HepG2 (cell line): ENCODE results near the gene BATF. TPM values are rescaled to one million over a fixed set of nuclear protein-coding genes. Genes with fewer than 3 reads are reported as not detected.

Source experiments
- ATAC-seq: fragments of 200-7000 bp; cut with Tn5 transposase; 3 replicates; pipeline ENCODE4 v1.9.1; 2020; ENCODE audit warnings: mild to moderate bottlenecking, moderate library complexity
- BruUV-seq: library from RNA; stranded (reverse); fragments of 400-500 nt; replicated peaks from 2 replicates; lab custom pipeline; 2021; lab: Mats Ljungman, UMichigan
- CTCF ChIA-PET: fragments of 300-600 bp; formaldehyde crosslinking; extraction: SDS; loops from one replicate; lab custom pipeline; 2021; ENCODE audit warnings: low total read pairs, inconsistent platforms, low intra/inter-chr PET ratio; lab: Yijun Ruan, JAX
- POLR2A ChIA-PET: fragments of 350-600 bp; sonication (Branson Sonifier 250); formaldehyde crosslinking; loops from one replicate; lab custom pipeline; 2020; ENCODE audit warnings: antibody characterized with exemption, inconsistent platforms; lab: Yijun Ruan, JAX
- DNase-seq: peaks from one replicate; pipeline ENCODE4 v3.0.0-alpha.2; 2015; ENCODE audit warnings: low spot score
- FAIRE-seq: peaks from 3 replicates; lab custom pipeline; 2011; peaks lifted over from hg19 to GRCh38; lab: Jason Lieb, UNC
- H2AFZ ChIP-seq: one replicate; pipeline ENCODE4 v1.6.1; 2011; ENCODE audit warnings: low read length, inconsistent platforms
- H3K27ac ChIP-seq: fragments of 300-600 bp; 3 replicates; pipeline ENCODE4 v1.8.0; 2011; ENCODE audit warnings: mixed run types, mild to moderate bottlenecking, mixed read lengths, low read length, inconsistent platforms; ENCODE audit not compliant: insufficient read depth; ENCODE audit errors: extremely low read length
- H3K27me3 ChIP-seq, 2 experiments: fragments of 200-600 bp in 1 of 2; 2 replicates in 1 of 2; 3 replicates in 1 of 2; pipeline versions ENCODE4 v1.6.0 to v1.8.0; 2011; ENCODE audit warnings: low read length in 2 of 2, mild to moderate bottlenecking in 2 of 2, moderate library complexity in 2 of 2, inconsistent platforms in 1 of 2; ENCODE audit not compliant: insufficient read depth in 2 of 2, control insufficient read depth in 1 of 2
- H3K36me3 ChIP-seq, 2 experiments: fragments of 200-600 bp in 1 of 2; replicated peaks in 1 of 2; 2 replicates in 1 of 2; 3 replicates in 1 of 2; pipeline versions ENCODE4 v1.5.1 to v1.8.0; 2011; ENCODE audit warnings: low read length in 2 of 2, inconsistent platforms in 1 of 2; ENCODE audit not compliant: insufficient read depth in 2 of 2, control insufficient read depth in 1 of 2
- H3K4me1 ChIP-seq: 2 replicates; pipeline ENCODE4 v1.5.1; 2012; ENCODE audit warnings: low read length, inconsistent platforms; ENCODE audit not compliant: insufficient read depth
- H3K4me2 ChIP-seq: 2 replicates; pipeline ENCODE4 v1.6.0; 2011; ENCODE audit warnings: low read depth, low read length, inconsistent platforms
- H3K4me3 ChIP-seq, 3 experiments: fragments of 200-600 bp in 1 of 3; sonication (generic), shearing (Covaris generic) in 1 of 3; replicated peaks in 1 of 3; 2 replicates each; pipeline ENCODE4 v1.5.1; 2011 to 2016; ENCODE audit warnings: low read length in 3 of 3, inconsistent platforms in 2 of 3, low read depth in 2 of 3, mild to moderate bottlenecking in 2 of 3, control low read depth in 1 of 3, mixed read lengths in 1 of 3; ENCODE audit not compliant: insufficient read depth in 1 of 3
- H3K79me2 ChIP-seq: one replicate; pipeline ENCODE4 v1.6.1; 2011; ENCODE audit warnings: low read length, inconsistent platforms; ENCODE audit not compliant: insufficient read depth
- H3K9ac ChIP-seq: 2 replicates; pipeline ENCODE4 v1.6.0; 2011; ENCODE audit warnings: mild to moderate bottlenecking, low read depth, low read length, inconsistent platforms; ENCODE audit not compliant: insufficient read depth
- H3K9me3 ChIP-seq: 2 replicates; pipeline ENCODE4 v1.5.1; 2012; ENCODE audit warnings: mild to moderate bottlenecking, low read length
- H4K20me1 ChIP-seq: 2 replicates; pipeline ENCODE4 v1.6.0; 2011; ENCODE audit warnings: inconsistent platforms, mild to moderate bottlenecking, low read length, moderate library complexity; ENCODE audit not compliant: insufficient read depth
- CEBPB ChIP-seq: IDR thresholded peaks from 2 replicates; pipeline ENCODE4 v1.6.1; 2011; ENCODE audit warnings: low read depth, low read length, improper control_type of control experiment, borderline replicate concordance
- FOSL2 ChIP-seq: sonication (generic); formaldehyde crosslinking; IDR thresholded peaks from 2 replicates; pipeline ENCODE4 v1.4.0; 2020; ENCODE audit warnings: missing genetic modification reagents
- GATAD2A ChIP-seq: IDR thresholded peaks from 2 replicates; pipeline ENCODE4 v1.6.1; 2016
- ZNF264 ChIP-seq: sonication (generic); formaldehyde crosslinking; IDR thresholded peaks from 2 replicates; pipeline ENCODE4 v1.4.0; 2020; ENCODE audit warnings: missing genetic modification reagents
- WGBS: methylation state at CpG from one replicate; pipeline ENCODE4 v1.1.6; 2017; ENCODE audit warnings: low lambda C conversion rate; 5-methylcytosine and 5-hydroxymethylcytosine counted together
- in situ Hi-C: cut with HindIII; loops from 2 replicates; pipeline ENCODE4 v1.10.0; 2017; ENCODE audit warnings: low pct_unique_long_range_greater_than_20kb; ENCODE audit not compliant: extremely low pct_ligation_motif_present
- intact Hi-C: fragments of 100-400 bp; cut with micrococcal nuclease; formaldehyde crosslinking; loops from one replicate; pipeline ENCODE4 v1.10.0; 2022; ENCODE audit not compliant: unreplicated experiment
- polyA plus RNA-seq, 8 experiments: library from polyadenylated mRNA; depleted of rRNA in 3 of 8; stranded (reverse) in 7 of 8; unstranded in 1 of 8; fragments of >200 nt; fragmentation: Illumina TruSeq in 4 of 8; extraction: Trizol in 4 of 8; gene quantifications; 2 replicates each; pipeline versions ENCODE4 v1.2.1 to v1.2.3, GENCODE V29; 2011 to 2016; ENCODE audit warnings: low read depth in 4 of 8, missing spikeins in 1 of 8, mixed read lengths in 1 of 8; ENCODE audit not compliant: insufficient read depth in 1 of 8
- total RNA-seq, 5 experiments: library from RNA; depleted of rRNA; stranded (reverse); fragments of >200 nt; fragmentation: Illumina TruSeq; extraction: Trizol; gene quantifications; 2 replicates each; pipeline ENCODE4 v1.2.3, GENCODE V29; 2016; ENCODE audit warnings: low read depth in 1 of 5
- TF ChIP-seq, protein P1 (sequence below): IDR thresholded peaks from 2 replicates; pipeline ENCODE4 v1.4.0; 2020; ENCODE audit warnings: mild to moderate bottlenecking, missing genetic modification reagents
- TF ChIP-seq, protein P2 (sequence below): sonication (generic); formaldehyde crosslinking; conservative IDR thresholded peaks from 2 replicates; pipeline ENCODE4 v1.4.0; 2020; ENCODE audit warnings: mild to moderate bottlenecking, missing genetic modification reagents, moderate library complexity
- TF ChIP-seq, protein P3 (sequence below): sonication (generic); formaldehyde crosslinking; IDR thresholded peaks from 2 replicates; pipeline ENCODE4 v1.5.1; 2020; ENCODE audit warnings: mild to moderate bottlenecking, missing genetic modification reagents

Gene BATF
- total and polyA plus RNA-seq, 2 of the 13 experiments (the other 11 are each of a cell fraction or from before 2014, with no cell fraction given) = 0.22 to 0.37 TPM

DNA sequence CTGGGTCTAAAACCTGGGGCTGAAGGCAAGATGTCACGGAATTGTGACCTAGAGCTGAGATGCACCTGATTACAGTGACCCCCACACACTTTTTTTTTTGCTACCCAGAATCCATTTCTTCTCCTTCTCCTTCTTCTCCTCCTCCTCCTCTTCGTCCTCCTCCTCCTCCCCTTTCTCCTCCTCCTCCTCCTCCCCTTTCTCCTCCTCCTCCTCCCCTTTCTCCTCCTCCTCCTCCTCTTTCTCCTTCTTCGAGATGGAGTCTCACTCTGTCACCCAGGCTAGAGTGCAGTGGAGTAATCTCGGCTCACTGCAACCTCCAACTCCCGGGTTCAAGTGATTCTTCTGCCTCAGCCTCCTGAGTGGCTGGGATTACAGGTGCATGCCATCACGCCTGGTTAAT is 36.8 kb downstream of the BATF start (continued):
- TF ChIP-seq, protein P1, sequence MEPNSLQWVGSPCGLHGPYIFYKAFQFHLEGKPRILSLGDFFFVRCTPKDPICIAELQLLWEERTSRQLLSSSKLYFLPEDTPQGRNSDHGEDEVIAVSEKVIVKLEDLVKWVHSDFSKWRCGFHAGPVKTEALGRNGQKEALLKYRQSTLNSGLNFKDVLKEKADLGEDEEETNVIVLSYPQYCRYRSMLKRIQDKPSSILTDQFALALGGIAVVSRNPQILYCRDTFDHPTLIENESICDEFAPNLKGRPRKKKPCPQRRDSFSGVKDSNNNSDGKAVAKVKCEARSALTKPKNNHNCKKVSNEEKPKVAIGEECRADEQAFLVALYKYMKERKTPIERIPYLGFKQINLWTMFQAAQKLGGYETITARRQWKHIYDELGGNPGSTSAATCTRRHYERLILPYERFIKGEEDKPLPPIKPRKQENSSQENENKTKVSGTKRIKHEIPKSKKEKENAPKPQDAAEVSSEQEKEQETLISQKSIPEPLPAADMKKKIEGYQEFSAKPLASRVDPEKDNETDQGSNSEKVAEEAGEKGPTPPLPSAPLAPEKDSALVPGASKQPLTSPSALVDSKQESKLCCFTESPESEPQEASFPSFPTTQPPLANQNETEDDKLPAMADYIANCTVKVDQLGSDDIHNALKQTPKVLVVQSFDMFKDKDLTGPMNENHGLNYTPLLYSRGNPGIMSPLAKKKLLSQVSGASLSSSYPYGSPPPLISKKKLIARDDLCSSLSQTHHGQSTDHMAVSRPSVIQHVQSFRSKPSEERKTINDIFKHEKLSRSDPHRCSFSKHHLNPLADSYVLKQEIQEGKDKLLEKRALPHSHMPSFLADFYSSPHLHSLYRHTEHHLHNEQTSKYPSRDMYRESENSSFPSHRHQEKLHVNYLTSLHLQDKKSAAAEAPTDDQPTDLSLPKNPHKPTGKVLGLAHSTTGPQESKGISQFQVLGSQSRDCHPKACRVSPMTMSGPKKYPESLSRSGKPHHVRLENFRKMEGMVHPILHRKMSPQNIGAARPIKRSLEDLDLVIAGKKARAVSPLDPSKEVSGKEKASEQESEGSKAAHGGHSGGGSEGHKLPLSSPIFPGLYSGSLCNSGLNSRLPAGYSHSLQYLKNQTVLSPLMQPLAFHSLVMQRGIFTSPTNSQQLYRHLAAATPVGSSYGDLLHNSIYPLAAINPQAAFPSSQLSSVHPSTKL (CRISPR knock-in tag) = no peak
- TF ChIP-seq GATAD2A (no peak), ZNF264 (CRISPR knock-in tag) (no peak)

DNA sequence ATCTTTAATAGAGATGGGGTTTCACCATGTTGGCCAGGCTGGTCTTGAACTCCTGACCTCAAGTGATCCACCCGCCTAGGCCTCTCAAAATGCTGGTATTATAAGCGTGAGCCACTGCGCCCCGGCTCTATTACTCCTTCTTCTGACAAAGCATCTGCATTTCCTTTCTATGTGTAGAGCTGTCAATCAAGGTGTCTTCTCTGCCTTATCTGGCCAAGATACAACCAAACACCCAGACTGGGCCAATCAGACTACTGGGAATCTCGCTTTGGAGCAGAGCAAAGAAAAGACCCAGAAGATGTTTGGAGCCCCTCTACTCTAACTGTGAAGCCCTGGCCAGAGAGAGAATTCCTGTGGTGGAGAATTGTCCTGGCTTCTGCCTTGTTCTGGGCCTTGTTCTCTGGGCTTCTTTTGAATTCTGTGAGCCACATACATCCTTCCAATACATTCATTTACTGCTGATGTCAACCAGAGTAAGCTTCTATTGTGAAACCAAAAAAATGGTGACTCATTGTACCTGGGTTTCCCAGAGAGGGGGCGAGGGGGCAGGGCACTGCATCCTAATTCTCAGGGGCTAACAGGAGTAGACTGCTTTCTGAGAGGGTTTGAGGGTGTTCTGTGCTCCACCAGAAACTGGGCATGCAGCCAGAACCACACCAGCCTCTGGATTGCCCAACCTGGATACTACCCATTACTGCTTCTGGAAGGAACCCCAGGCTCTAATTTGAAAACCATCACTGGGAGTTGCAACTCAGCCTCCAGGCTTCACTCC is 37.4 kb downstream of the BATF start:
- in situ Hi-C loops = loop anchor here (5.0 kb wide), 2 partner anchors 37 to 252 kb away; partner anchors contain the start of gene BATF

More for the DNA sequence above, 37.4 kb downstream of the BATF start:
- no peak for DNase-seq
- Histone ChIP-seq H3K36me3 (no peaks in the 10 kb centered on the region), H3K4me2 (no peak overlapping the region), H3K9ac (no peak overlapping the region), H3K27me3 (peaks cover 0 to 14% of the 10 kb centered on the region in 2 experiments; a peak in 1 of 5 replicates), H3K9me3 (no peaks in the 10 kb centered on the region; the same call in 1 of the 2 replicates), H4K20me1 (no peaks in the 10 kb centered on the region), H3K4me3 (no peak overlapping the region), H3K27ac (no peak overlapping the region), H2AFZ (no peak overlapping the region), H3K79me2 (no peaks in the 10 kb centered on the region), H3K4me1 (peaks cover 8% of the 10 kb centered on the region; the same call in 1 of the 2 replicates)
- intact Hi-C loops = loop anchor here (2.0 to 5.0 kb wide), 3 partner anchors 15 to 232 kb away; no protein-coding TSS in a partner anchor
- CTCF ChIA-PET = interaction anchor here (0.8 to 2.5 kb wide), 3 partner anchors 41 to 252 kb away, joined by 3 to 20 read pairs (median 14); partner anchors contain the start of gene JDP2
- POLR2A ChIA-PET = interaction anchor here (1.0 kb wide), 1 partner anchor 24 kb away, joined by 3 read pairs; no protein-coding TSS in a partner anchor
- no TSS peak for BruUV-seq
- TF ChIP-seq FOSL2 (CRISPR knock-in tag) (peak; percentile 25), CEBPB (peak; percentile 16; the same call in 1 of the 2 replicates)
- TF ChIP-seq, protein P2, sequence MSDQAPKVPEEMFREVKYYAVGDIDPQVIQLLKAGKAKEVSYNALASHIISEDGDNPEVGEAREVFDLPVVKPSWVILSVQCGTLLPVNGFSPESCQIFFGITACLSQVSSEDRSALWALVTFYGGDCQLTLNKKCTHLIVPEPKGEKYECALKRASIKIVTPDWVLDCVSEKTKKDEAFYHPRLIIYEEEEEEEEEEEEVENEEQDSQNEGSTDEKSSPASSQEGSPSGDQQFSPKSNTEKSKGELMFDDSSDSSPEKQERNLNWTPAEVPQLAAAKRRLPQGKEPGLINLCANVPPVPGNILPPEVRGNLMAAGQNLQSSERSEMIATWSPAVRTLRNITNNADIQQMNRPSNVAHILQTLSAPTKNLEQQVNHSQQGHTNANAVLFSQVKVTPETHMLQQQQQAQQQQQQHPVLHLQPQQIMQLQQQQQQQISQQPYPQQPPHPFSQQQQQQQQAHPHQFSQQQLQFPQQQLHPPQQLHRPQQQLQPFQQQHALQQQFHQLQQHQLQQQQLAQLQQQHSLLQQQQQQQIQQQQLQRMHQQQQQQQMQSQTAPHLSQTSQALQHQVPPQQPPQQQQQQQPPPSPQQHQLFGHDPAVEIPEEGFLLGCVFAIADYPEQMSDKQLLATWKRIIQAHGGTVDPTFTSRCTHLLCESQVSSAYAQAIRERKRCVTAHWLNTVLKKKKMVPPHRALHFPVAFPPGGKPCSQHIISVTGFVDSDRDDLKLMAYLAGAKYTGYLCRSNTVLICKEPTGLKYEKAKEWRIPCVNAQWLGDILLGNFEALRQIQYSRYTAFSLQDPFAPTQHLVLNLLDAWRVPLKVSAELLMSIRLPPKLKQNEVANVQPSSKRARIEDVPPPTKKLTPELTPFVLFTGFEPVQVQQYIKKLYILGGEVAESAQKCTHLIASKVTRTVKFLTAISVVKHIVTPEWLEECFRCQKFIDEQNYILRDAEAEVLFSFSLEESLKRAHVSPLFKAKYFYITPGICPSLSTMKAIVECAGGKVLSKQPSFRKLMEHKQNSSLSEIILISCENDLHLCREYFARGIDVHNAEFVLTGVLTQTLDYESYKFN = no peak
- TF ChIP-seq, protein P3, sequence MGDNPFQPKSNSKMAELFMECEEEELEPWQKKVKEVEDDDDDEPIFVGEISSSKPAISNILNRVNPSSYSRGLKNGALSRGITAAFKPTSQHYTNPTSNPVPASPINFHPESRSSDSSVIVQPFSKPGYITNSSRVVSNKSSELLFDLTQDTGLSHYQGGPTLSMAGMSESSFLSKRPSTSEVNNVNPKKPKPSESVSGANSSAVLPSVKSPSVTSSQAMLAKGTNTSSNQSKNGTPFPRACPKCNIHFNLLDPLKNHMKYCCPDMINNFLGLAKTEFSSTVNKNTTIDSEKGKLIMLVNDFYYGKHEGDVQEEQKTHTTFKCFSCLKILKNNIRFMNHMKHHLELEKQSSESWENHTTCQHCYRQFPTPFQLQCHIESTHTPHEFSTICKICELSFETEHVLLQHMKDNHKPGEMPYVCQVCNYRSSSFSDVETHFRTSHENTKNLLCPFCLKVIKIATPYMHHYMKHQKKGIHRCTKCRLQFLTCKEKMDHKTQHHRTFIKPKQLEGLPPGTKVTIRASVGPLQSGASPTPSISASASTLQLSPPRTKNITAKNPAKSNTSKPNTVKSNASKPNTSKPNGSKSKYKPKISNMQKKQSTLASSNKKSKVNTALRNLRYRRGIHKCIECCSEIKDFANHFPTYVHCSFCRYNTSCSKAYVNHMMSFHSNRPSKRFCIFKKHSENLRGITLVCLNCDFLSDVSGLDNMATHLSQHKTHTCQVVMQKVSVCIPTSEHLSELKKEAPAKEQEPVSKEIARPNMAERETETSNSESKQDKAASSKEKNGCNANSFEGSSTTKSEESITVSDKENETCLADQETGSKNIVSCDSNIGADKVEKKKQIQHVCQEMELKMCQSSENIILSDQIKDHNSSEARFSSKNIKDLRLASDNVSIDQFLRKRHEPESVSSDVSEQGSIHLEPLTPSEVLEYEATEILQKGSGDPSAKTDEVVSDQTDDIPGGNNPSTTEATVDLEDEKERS = no peak
- ATAC-seq = no peak
- WGBS = 23% methylated on average over 6 of the region's 6 CpGs
- FAIRE-seq = no peak
